Measurements from ENCODE around the gene DDO. TPM values are rescaled to one million over a fixed set of nuclear protein-coding genes. Genes with fewer than 3 reads are reported as not detected.

Gene DDO
- total and polyA plus RNA-seq, 2 of the 4 experiments (the other 2 are of a cell fraction), result 0.15 to 0.18 TPM

GRCh38 chr6:110410511-110410910 lies 4.9 kb downstream of the DDO start:
- no peak overlapping the region for H2AK5ac ChIP-seq (ENCODE audit: low read depth, low read length)
- in situ Hi-C loops (cut with MboI; ENCODE audit: low sequenced_read_pairs), result no loop called here
- H2BK120ac ChIP-seq (ENCODE audit: low read depth, low read length), result no peak overlapping the region
- H4K5ac ChIP-seq (ENCODE audit: low read depth, low read length), result no peak overlapping the region
- ATAC-seq (ENCODE audit: low read depth), result no peak
- no peak overlapping the region for H2BK20ac ChIP-seq (ENCODE audit: low read depth, low read length)
- no peak overlapping the region for H3K27ac ChIP-seq (ENCODE audit: insufficient read depth, low read length)
- dilution Hi-C loops (cut with HindIII; ENCODE audit: low sequenced_read_pairs, unreplicated experiment), result no loop called here
- no peak overlapping the region for H3K4me2 ChIP-seq (ENCODE audit: low read depth, low read length)
- H2AFZ ChIP-seq (replicated peaks; ENCODE audit: low read length, poor library complexity), result no peak overlapping the region
- H3K56ac ChIP-seq (ENCODE audit: extremely low read depth, insufficient read depth, low read length), result no peak overlapping the region
- H3K9me3 ChIP-seq (ENCODE audit: control insufficient read depth, insufficient read depth, low read length), result no peaks in the 10 kb centered on the region
- H3K9me1 ChIP-seq (ENCODE audit: insufficient read depth, low read length), result no peaks in the 10 kb centered on the region
- no TSS peak for BruUV-seq (replicated peaks)
- H3K18ac ChIP-seq (ENCODE audit: low read depth, low read length), result no peak overlapping the region
- H3K27me3 ChIP-seq (ENCODE audit: control insufficient read depth, insufficient read depth, low read length), result peaks cover 3% of the 10 kb centered on the region; the same call in 1 of the 2 replicates
- H3K79me1 ChIP-seq (ENCODE audit: low read depth in 1 of 2, low read length in 2 of 2), result no peaks in the 10 kb centered on the region
- H2AK9ac ChIP-seq (replicated peaks; ENCODE audit: low read depth, low read length, poor library complexity), result no peak overlapping the region
- H4K91ac ChIP-seq (ENCODE audit: insufficient read depth, low read depth, low read length), result no peak overlapping the region
- H3K4me1 ChIP-seq (ENCODE audit: control insufficient read depth, insufficient read depth, low read length), result no peaks in the 10 kb centered on the region
- H3K9ac ChIP-seq (ENCODE audit: low read depth, low read length), result no peak overlapping the region
- CTCF ChIA-PET, result no interaction called here
- H4K20me1 ChIP-seq (ENCODE audit: insufficient read depth, low read length), result no peaks in the 10 kb centered on the region
- H3K36me3 ChIP-seq (ENCODE audit: control insufficient read depth, insufficient read depth, low read length), result no peaks in the 10 kb centered on the region
- no peak overlapping the region for H2BK15ac ChIP-seq (ENCODE audit: low read depth, low read length)
- TF ChIP-seq MAFK (IDR thresholded peaks at IDR 0.05; ENCODE audit: low read depth, low read length), result no peak
- TF ChIP-seq MAZ (IDR thresholded peaks at IDR 0.05; ENCODE audit: borderline replicate concordance, low read depth, low read length), result no peak
- TF ChIP-seq RCOR1 (IDR thresholded peaks at IDR 0.05; ENCODE audit: insufficient replicate concordance, low read length), result no peak
- no peak for TF ChIP-seq NFE2L2 (IDR thresholded peaks at IDR 0.05; ENCODE audit: low read depth, low read length)
- TF ChIP-seq MXI1 (IDR thresholded peaks at IDR 0.05; ENCODE audit: borderline replicate concordance, low read depth, low read length), result no peak
- no peak overlapping the region for H3K14ac ChIP-seq (replicated peaks; ENCODE audit: low read depth, low read length)
- H4K8ac ChIP-seq (ENCODE audit: low read depth in 2 of 2, low read length in 2 of 2), result no peak overlapping the region
- DNase-seq, result no peak
- POLR2A ChIA-PET (ENCODE audit: unreplicated experiment), result no interaction called here
- intact Hi-C loops (cut with micrococcal nuclease), result no loop called here
- H2BK5ac ChIP-seq (ENCODE audit: low read depth, low read length, poor library complexity, severe bottlenecking), result no peak overlapping the region
- no peak overlapping the region for H3K23ac ChIP-seq (ENCODE audit: low read depth, low read length)
- WGBS, 2 experiments (ENCODE audit: extremely low coverage in 2 of 2, insufficient read length in 1 of 2), result no CpG with 5 or more reads among the region's 4 CpGs
- no peak overlapping the region for H3K4ac ChIP-seq (ENCODE audit: low read depth, low read length)
- no peak overlapping the region for H3K4me3 ChIP-seq (ENCODE audit: insufficient read depth, low read depth, low read length)
